OCI-LY3 (cell line): ENCODE measurements around the gene GMIP.
"Not testable (repeated sequence)": the region's sequence is repeated elsewhere in the genome, so short reads cannot be mapped to it uniquely, and the experiment has no call there.

Experiments
- H2AFZ ChIP-seq: fragments of 200-600, 300-600 bp; shearing (Covaris generic); 2 replicates; pipeline ENCODE4 v1.6.0; 2014; ENCODE audit warnings: antibody characterized with exemption, low read depth, low read length
- H3K27ac ChIP-seq: fragments of 200-600, 300-600 bp; sonication (generic); 2 replicates; pipeline ENCODE4 v1.5.1; 2014; ENCODE audit warnings: mild to moderate bottlenecking, low read length, moderate library complexity, mixed read lengths
- H3K27me3 ChIP-seq: fragments of 200-600, 300-600 bp; sonication (generic); 2 replicates; pipeline ENCODE4 v1.6.1; 2014; ENCODE audit warnings: low read depth, low read length, mixed read lengths
- H3K36me3 ChIP-seq: fragments of 200-600, 300-600 bp; sonication (generic); replicated peaks from 2 replicates; pipeline ENCODE3; 2014; ENCODE audit warnings: low read depth, low read length, mixed read lengths
- H3K4me1 ChIP-seq: fragments of 300-600, 200-600 bp; sonication (generic); 2 replicates; pipeline ENCODE4 v1.6.1; 2014; ENCODE audit warnings: low read length, mixed read lengths
- H3K4me2 ChIP-seq: fragments of 200-600, 300-600 bp; sonication (generic); 2 replicates; pipeline ENCODE4 v1.6.1; 2014; ENCODE audit warnings: low read length, mixed read lengths
- H3K4me3 ChIP-seq: fragments of 300-600, 200-600 bp; sonication (generic); 2 replicates; pipeline ENCODE4 v1.5.1; 2014; ENCODE audit warnings: antibody characterized with exemption, mild to moderate bottlenecking, low read length, moderate library complexity
- H3K79me2 ChIP-seq: fragments of 300-600, 200-600 bp; shearing (Covaris generic); 2 replicates; pipeline ENCODE4 v1.6.1; 2014; ENCODE audit warnings: mild to moderate bottlenecking, low read length, mixed read lengths
- H3K9ac ChIP-seq: fragments of 300-600, 200-600 bp; shearing (Covaris generic); 2 replicates; pipeline ENCODE4 v1.6.0; 2014; ENCODE audit warnings: mild to moderate bottlenecking, low read length, moderate library complexity
- H3K9me3 ChIP-seq: fragments of 200-600, 300-600 bp; shearing (Covaris generic); 2 replicates; pipeline ENCODE4 v1.6.1; 2014; ENCODE audit warnings: low read length, mixed read lengths; ENCODE audit not compliant: insufficient read depth
- H4K20me1 ChIP-seq: fragments of 200-600, 300-600 bp; sonication (generic); 2 replicates; pipeline ENCODE4 v1.6.1; 2016; ENCODE audit warnings: low read length, mixed read lengths; ENCODE audit not compliant: insufficient read depth
- EZH2phosphoT487 ChIP-seq: fragments of 200-600 bp; shearing (Covaris generic); IDR thresholded peaks from 2 replicates; pipeline ENCODE4 v1.6.1; 2018; ENCODE audit warnings: antibody characterized with exemption, mixed run types, low read depth
- TF ChIP-seq, protein P1 (sequence below): fragments of 200-600, 300-600 bp; sonication (generic); IDR thresholded peaks from 2 replicates; pipeline ENCODE4 v1.5.1; 2014; ENCODE audit warnings: antibody characterized with exemption, low read length, low read depth

GMIP gene, protein sequence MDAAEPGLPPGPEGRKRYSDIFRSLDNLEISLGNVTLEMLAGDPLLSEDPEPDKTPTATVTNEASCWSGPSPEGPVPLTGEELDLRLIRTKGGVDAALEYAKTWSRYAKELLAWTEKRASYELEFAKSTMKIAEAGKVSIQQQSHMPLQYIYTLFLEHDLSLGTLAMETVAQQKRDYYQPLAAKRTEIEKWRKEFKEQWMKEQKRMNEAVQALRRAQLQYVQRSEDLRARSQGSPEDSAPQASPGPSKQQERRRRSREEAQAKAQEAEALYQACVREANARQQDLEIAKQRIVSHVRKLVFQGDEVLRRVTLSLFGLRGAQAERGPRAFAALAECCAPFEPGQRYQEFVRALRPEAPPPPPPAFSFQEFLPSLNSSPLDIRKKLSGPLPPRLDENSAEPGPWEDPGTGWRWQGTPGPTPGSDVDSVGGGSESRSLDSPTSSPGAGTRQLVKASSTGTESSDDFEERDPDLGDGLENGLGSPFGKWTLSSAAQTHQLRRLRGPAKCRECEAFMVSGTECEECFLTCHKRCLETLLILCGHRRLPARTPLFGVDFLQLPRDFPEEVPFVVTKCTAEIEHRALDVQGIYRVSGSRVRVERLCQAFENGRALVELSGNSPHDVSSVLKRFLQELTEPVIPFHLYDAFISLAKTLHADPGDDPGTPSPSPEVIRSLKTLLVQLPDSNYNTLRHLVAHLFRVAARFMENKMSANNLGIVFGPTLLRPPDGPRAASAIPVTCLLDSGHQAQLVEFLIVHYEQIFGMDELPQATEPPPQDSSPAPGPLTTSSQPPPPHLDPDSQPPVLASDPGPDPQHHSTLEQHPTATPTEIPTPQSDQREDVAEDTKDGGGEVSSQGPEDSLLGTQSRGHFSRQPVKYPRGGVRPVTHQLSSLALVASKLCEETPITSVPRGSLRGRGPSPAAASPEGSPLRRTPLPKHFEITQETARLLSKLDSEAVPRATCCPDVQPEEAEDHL

GRCh38 chr19:19643158-19644053 is at the start of gene GMIP:
Gene GMIP, minus strand, starts transcription at chr19:19643657. Its CDS starts 128 bp downstream, at chr19:19643529.
- peaks cover 16% of the 10 kb centered on the region for H3K4me1 ChIP-seq
- H3K4me3 ChIP-seq: peak within 1 kb of the TSS; percentile 90
- H3K27ac ChIP-seq: peak within 1 kb of the TSS; percentile 94
- no peaks in the 10 kb centered on the region for H4K20me1 ChIP-seq
- no peak within 1 kb of the TSS; the same call in 1 of the 2 replicates for H2AFZ ChIP-seq
- H3K9ac ChIP-seq: peak within 1 kb of the TSS; percentile 99
- H3K27me3 ChIP-seq: no peaks in the 10 kb centered on the region
- H3K4me2 ChIP-seq: peak within 1 kb of the TSS; percentile 98
- H3K9me3 ChIP-seq: no peaks in the 10 kb centered on the region
- H3K79me2 ChIP-seq: peaks cover 22% of the 10 kb centered on the region
- no peak for TF ChIP-seq EZH2phosphoT487
- TF ChIP-seq, protein P1, sequence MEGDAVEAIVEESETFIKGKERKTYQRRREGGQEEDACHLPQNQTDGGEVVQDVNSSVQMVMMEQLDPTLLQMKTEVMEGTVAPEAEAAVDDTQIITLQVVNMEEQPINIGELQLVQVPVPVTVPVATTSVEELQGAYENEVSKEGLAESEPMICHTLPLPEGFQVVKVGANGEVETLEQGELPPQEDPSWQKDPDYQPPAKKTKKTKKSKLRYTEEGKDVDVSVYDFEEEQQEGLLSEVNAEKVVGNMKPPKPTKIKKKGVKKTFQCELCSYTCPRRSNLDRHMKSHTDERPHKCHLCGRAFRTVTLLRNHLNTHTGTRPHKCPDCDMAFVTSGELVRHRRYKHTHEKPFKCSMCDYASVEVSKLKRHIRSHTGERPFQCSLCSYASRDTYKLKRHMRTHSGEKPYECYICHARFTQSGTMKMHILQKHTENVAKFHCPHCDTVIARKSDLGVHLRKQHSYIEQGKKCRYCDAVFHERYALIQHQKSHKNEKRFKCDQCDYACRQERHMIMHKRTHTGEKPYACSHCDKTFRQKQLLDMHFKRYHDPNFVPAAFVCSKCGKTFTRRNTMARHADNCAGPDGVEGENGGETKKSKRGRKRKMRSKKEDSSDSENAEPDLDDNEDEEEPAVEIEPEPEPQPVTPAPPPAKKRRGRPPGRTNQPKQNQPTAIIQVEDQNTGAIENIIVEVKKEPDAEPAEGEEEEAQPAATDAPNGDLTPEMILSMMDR: peak; percentile 97
- H3K36me3 ChIP-seq: peaks cover 53% of the 10 kb centered on the region

DNA sequence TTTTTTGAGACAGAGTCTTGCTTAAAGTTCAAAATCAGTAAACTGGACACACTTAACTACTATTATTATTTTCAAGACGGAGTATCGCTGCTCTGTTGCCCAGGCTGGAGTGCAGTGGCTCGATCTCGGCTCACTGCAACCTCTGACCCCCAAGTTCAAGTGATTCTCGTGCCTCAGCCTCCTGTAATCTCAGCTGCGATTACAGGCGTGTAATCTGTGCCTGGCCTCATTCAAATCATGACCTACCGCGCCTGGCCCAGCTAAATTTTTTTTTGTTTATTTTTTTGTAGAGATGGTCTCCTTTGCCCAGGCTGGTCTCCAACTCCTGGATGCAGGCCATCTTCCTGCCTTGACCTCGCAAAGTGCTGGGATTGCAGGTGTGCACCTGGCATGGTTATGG is 48.2 kb upstream of the GMIP start:
- Histone ChIP-seq H3K9me3 (no peaks in the 10 kb centered on the region), H4K20me1 (no peaks in the 10 kb centered on the region), H3K79me2 (no peaks in the 10 kb centered on the region), H3K4me1 (no peaks in the 10 kb centered on the region), H3K27ac (no peak overlapping the region), H3K9ac (no peak overlapping the region), H3K36me3 (peaks cover 5% of the 10 kb centered on the region), H3K27me3 (no peaks in the 10 kb centered on the region), H3K4me3 (no peak overlapping the region), H2AFZ (no peak overlapping the region), H3K4me2 (no peak overlapping the region)
- TF ChIP-seq, protein P1: no peak
- no peak for TF ChIP-seq EZH2phosphoT487

- H3K9ac ChIP-seq, H3K4me1 ChIP-seq, H3K79me2 ChIP-seq, H2AFZ ChIP-seq, H3K27ac ChIP-seq, H3K27me3 ChIP-seq, H3K4me2 ChIP-seq, H3K4me3 ChIP-seq, H4K20me1 ChIP-seq, H3K9me3 ChIP-seq: not testable (repeated sequence)
- H3K36me3 ChIP-seq: peaks cover 12% of the 10 kb centered on the region
Measured at GRCh38 chr19:19689023-19689422, 45.6 kb upstream of the GMIP start.

- no peak overlapping the region for H3K4me2 ChIP-seq
- no peak overlapping the region for H3K9ac ChIP-seq
- no peaks in the 10 kb centered on the region for H4K20me1 ChIP-seq
- H2AFZ ChIP-seq: no peak overlapping the region
- no peaks in the 10 kb centered on the region for H3K27me3 ChIP-seq
- H3K27ac ChIP-seq: no peak overlapping the region
- no peak overlapping the region for H3K4me3 ChIP-seq
- peaks cover 26% of the 10 kb centered on the region for H3K36me3 ChIP-seq
- no peaks in the 10 kb centered on the region for H3K79me2 ChIP-seq
- peaks cover 6% of the 10 kb centered on the region for H3K9me3 ChIP-seq
- TF ChIP-seq, protein P1: no peak
- TF ChIP-seq EZH2phosphoT487: no peak
- no peaks in the 10 kb centered on the region for H3K4me1 ChIP-seq
Measured at GRCh38 chr19:19687090-19687489, 43.6 kb upstream of the GMIP start.
